Measurements from ENCODE around the gene TGIF1.

DNA sequence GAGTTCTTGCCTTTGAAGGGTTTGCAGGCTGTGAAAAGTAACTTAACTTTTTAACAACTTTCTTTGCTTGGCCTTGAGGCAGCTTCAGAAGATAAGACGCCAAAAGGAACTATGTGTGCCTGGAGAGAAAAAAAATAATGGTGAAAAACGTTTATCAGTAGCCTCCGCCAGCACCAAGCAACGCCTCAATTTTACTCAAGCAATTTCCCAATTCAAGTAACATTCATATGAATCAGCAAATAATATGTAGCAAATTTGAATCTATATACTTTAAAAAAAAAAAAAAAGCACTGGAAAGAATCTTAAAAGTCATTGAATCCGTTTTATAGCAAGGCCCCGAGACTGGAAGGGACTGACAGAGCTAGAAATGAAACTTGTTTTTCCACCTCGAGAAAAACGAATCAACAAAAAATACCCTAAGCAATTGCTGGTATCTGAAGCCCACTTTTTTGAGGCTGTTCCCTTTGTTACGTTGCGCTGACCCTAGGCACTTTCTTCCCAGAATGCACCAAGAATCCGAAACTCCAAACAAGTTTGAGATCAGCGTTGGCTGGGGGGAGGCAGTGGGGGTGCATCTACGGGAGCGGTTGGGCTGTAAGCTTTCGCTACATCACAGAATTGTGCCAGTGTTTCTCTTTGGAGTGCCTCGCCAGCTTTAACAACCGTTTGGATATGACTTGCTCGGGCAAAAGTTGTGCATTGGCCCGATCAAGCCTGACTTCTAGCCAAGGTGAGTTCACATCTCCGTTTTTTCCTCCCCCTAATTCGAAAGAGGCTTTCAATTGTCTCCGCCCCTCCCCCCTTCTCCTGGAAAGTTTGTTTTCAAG is 2.7 kb upstream of the TGIF1 start:
- no peak for TF ChIP-seq POLR2AphosphoS5 (IDR thresholded peaks at IDR 0.05; ENCODE audit: borderline replicate concordance, low read depth, low read length)
- no peak for TF ChIP-seq EZH2 (IDR thresholded peaks at IDR 0.05)
- TF ChIP-seq FOXP2 (optimal IDR thresholded peaks at IDR 0.05; ENCODE audit: control extremely low read depth, extremely low read length, insufficient read depth), result no peak
